ENCODE data around the gene WDR36. TPM values are rescaled to one million over a fixed set of nuclear protein-coding genes. Genes with fewer than 3 reads are reported as not detected.
"Not testable (repeated sequence)": the region's sequence is repeated elsewhere in the genome, so short reads cannot be mapped to it uniquely, and the experiment has no call there.

Gene WDR36
- polyA plus RNA-seq, 1 donor from 2014 or later, result 19.8 TPM

- H3K4me3 Mint-ChIP-seq, H3K27me3 Mint-ChIP-seq, H3K36me3 Mint-ChIP-seq, H3K9me3 Mint-ChIP-seq, H3K27ac Mint-ChIP-seq, H3K4me1 Mint-ChIP-seq: not testable (repeated sequence)
Observed at GRCh38 chr5:111141471-111141870, 49.3 kb downstream of the WDR36 start.

- Mint-ChIP-seq H3K27me3 (no peaks in the 10 kb centered on the region), H3K36me3 (no peaks in the 10 kb centered on the region), H3K4me1 (peaks cover 0 to 2% (median 0%) of the 10 kb centered on the region in 3 donors), H3K4me3 (no peak overlapping the region), H3K9me3 (no peaks in the 10 kb centered on the region), H3K27ac (no peak overlapping the region)
Observed at GRCh38 chr5:111142932-111143331, 50.8 kb downstream of the WDR36 start.

GRCh38 chr5:111143910-111144309, 51.8 kb downstream of the WDR36 start:
- peaks cover 0 to 2% (median 0%) of the 10 kb centered on the region in 3 donors for H3K4me1 Mint-ChIP-seq
- H3K27me3 Mint-ChIP-seq, result peaks cover 2% of the 10 kb centered on the region
- H3K9me3 Mint-ChIP-seq, result no peaks in the 10 kb centered on the region
- no peaks in the 10 kb centered on the region for H3K36me3 Mint-ChIP-seq
- H3K4me3 Mint-ChIP-seq, result no peak overlapping the region
- no peak overlapping the region for H3K27ac Mint-ChIP-seq

- Mint-ChIP-seq H3K4me1 (peaks cover 0 to 2% (median 0%) of the 10 kb centered on the region in 3 donors), H3K4me3 (no peak overlapping the region), H3K36me3 (no peaks in the 10 kb centered on the region), H3K9me3 (no peaks in the 10 kb centered on the region), H3K27me3 (peaks cover 2% of the 10 kb centered on the region), H3K27ac (no peak overlapping the region)
Observed at GRCh38 chr5:111144352-111144930, 52.3 kb downstream of the WDR36 start.

- Mint-ChIP-seq H3K27ac (no peak overlapping the region), H3K36me3 (no peaks in the 10 kb centered on the region), H3K27me3 (peaks cover 2% of the 10 kb centered on the region), H3K4me1 (peaks cover 0 to 2% (median 0%) of the 10 kb centered on the region in 3 donors), H3K9me3 (no peaks in the 10 kb centered on the region), H3K4me3 (no peak overlapping the region)
Observed at GRCh38 chr5:111146053-111146452, 53.9 kb downstream of the WDR36 start.

- Mint-ChIP-seq H3K4me3 (no peak overlapping the region), H3K4me1 (peaks cover 0 to 5% (median 2%) of the 10 kb centered on the region in 3 donors), H3K9me3 (no peaks in the 10 kb centered on the region), H3K27ac (no peak overlapping the region), H3K27me3 (peaks cover 5% of the 10 kb centered on the region), H3K36me3 (no peaks in the 10 kb centered on the region)
Observed at GRCh38 chr5:111147502-111147901, 55.4 kb downstream of the WDR36 start.

- Mint-ChIP-seq H3K27ac (no peak overlapping the region), H3K27me3 (peaks cover 5% of the 10 kb centered on the region), H3K4me1 (peaks cover 0 to 2% (median 2%) of the 10 kb centered on the region in 3 donors), H3K4me3 (no peak overlapping the region), H3K36me3 (no peaks in the 10 kb centered on the region), H3K9me3 (no peaks in the 10 kb centered on the region)
Observed at GRCh38 chr5:111151998-111152397, 59.9 kb downstream of the WDR36 start.

- no peaks in the 10 kb centered on the region for H3K9me3 Mint-ChIP-seq
- no peak overlapping the region for H3K27ac Mint-ChIP-seq
- H3K36me3 Mint-ChIP-seq, result no peaks in the 10 kb centered on the region
- peaks cover 4% of the 10 kb centered on the region for H3K27me3 Mint-ChIP-seq
- no peak overlapping the region for H3K4me3 Mint-ChIP-seq
- H3K4me1 Mint-ChIP-seq, result peaks cover 0 to 3% (median 2%) of the 10 kb centered on the region in 3 donors
Observed at GRCh38 chr5:111153483-111153882, 61.3 kb downstream of the WDR36 start.

GRCh38 chr5:111153945-111154344, 61.8 kb downstream of the WDR36 start:
- Mint-ChIP-seq H3K36me3 (no peaks in the 10 kb centered on the region), H3K4me1 (peaks cover 0 to 3% (median 2%) of the 10 kb centered on the region in 3 donors), H3K9me3 (no peaks in the 10 kb centered on the region), H3K27me3 (peaks cover 4% of the 10 kb centered on the region), H3K4me3 (no peak overlapping the region), H3K27ac (no peak overlapping the region)

- Mint-ChIP-seq H3K4me3 (no peak overlapping the region), H3K4me1 (peaks cover 0 to 2% (median 0%) of the 10 kb centered on the region in 3 donors), H3K36me3 (no peaks in the 10 kb centered on the region), H3K27ac (no peak overlapping the region), H3K27me3 (no peaks in the 10 kb centered on the region), H3K9me3 (no peaks in the 10 kb centered on the region)
Observed at GRCh38 chr5:111158105-111158744, 66.1 kb downstream of the WDR36 start.

- H3K36me3 Mint-ChIP-seq, result no peaks in the 10 kb centered on the region
- no peak overlapping the region for H3K27ac Mint-ChIP-seq
- H3K4me1 Mint-ChIP-seq, result peaks cover 0 to 2% (median 0%) of the 10 kb centered on the region in 3 donors
- H3K9me3 Mint-ChIP-seq, result no peaks in the 10 kb centered on the region
- H3K4me3 Mint-ChIP-seq, result no peak overlapping the region
- H3K27me3 Mint-ChIP-seq, result no peaks in the 10 kb centered on the region
Observed at GRCh38 chr5:111159845-111160244, 67.7 kb downstream of the WDR36 start.

- H3K4me3 Mint-ChIP-seq, result no peak overlapping the region
- H3K27me3 Mint-ChIP-seq, result no peaks in the 10 kb centered on the region
- no peaks in the 10 kb centered on the region for H3K9me3 Mint-ChIP-seq
- peaks cover 0 to under 1% (median 0%) of the 10 kb centered on the region in 3 donors for H3K4me1 Mint-ChIP-seq
- no peak overlapping the region for H3K27ac Mint-ChIP-seq
- no peaks in the 10 kb centered on the region for H3K36me3 Mint-ChIP-seq
Observed at GRCh38 chr5:111163000-111163399, 70.9 kb downstream of the WDR36 start.

- Mint-ChIP-seq H3K27ac (no peak overlapping the region), H3K4me1 (no peaks in the 10 kb centered on the region), H3K4me3 (no peak overlapping the region), H3K36me3 (no peaks in the 10 kb centered on the region), H3K27me3 (no peaks in the 10 kb centered on the region), H3K9me3 (no peaks in the 10 kb centered on the region)
Observed at GRCh38 chr5:111165058-111165457, 72.9 kb downstream of the WDR36 start.

- no peak overlapping the region for H3K27ac Mint-ChIP-seq
- no peaks in the 10 kb centered on the region for H3K27me3 Mint-ChIP-seq
- no peak overlapping the region for H3K4me3 Mint-ChIP-seq
- H3K9me3 Mint-ChIP-seq, result no peaks in the 10 kb centered on the region
- H3K4me1 Mint-ChIP-seq, result no peaks in the 10 kb centered on the region
- H3K36me3 Mint-ChIP-seq, result no peaks in the 10 kb centered on the region
Observed at GRCh38 chr5:111167551-111167950, 75.4 kb downstream of the WDR36 start.

GRCh38 chr5:111168608-111169007, 76.5 kb downstream of the WDR36 start:
- Mint-ChIP-seq H3K9me3 (no peaks in the 10 kb centered on the region), H3K4me3 (no peak overlapping the region), H3K27me3 (no peaks in the 10 kb centered on the region), H3K4me1 (peaks cover 0 to 1% (median 0%) of the 10 kb centered on the region in 3 donors), H3K27ac (no peak overlapping the region), H3K36me3 (no peaks in the 10 kb centered on the region)

- H3K27ac Mint-ChIP-seq, result no peak overlapping the region
- H3K27me3 Mint-ChIP-seq, result peaks cover 3% of the 10 kb centered on the region
- H3K4me1 Mint-ChIP-seq, result peaks cover 0 to 1% (median 0%) of the 10 kb centered on the region in 3 donors
- no peak overlapping the region for H3K4me3 Mint-ChIP-seq
- no peaks in the 10 kb centered on the region for H3K9me3 Mint-ChIP-seq
- H3K36me3 Mint-ChIP-seq, result no peaks in the 10 kb centered on the region
Observed at GRCh38 chr5:111169269-111169668, 77.1 kb downstream of the WDR36 start.
